Body of pancreas (tissue), 4 donors: Measurements from ENCODE around the gene ANTXR1. TPM values are rescaled to one million over a fixed set of nuclear protein-coding genes. Genes with fewer than 3 reads are reported as not detected.

Source experiments
- ATAC-seq: fragments of 150-250 bp; one replicate; pipeline ENCODE4 v1.9.1; 2016
- DNase-seq, 4 donors: peaks; one replicate each; pipeline ENCODE4 v3.0.0-alpha.2; 2019
- H3K27ac ChIP-seq, 4 donors: fragments of 200-600 bp; sonication (generic); 1 replicate in 3 of 4; 2 replicates in 1 of 4; pipeline versions ENCODE4 v1.5.1 to v1.6.1; 2016 to 2019; ENCODE audit warnings: mild to moderate bottlenecking in 1 of 4, mixed read lengths in 1 of 4, moderate library complexity in 1 of 4
- H3K27me3 ChIP-seq, 2 donors: fragments of 200-600 bp; sonication (generic); one replicate each; pipeline ENCODE4 v1.6.0; 2016; ENCODE audit warnings: mild to moderate bottlenecking in 1 of 2
- H3K36me3 ChIP-seq, 2 donors: fragments of 200-600 bp; sonication (generic); replicated peaks in 1 of 2; 2 replicates each; pipeline ENCODE4 v1.5.1; 2016; ENCODE audit warnings: low read depth in 2 of 2; ENCODE audit not compliant: insufficient read depth in 1 of 2
- H3K4me1 ChIP-seq: fragments of 200-600 bp; sonication (generic); one replicate; pipeline ENCODE4 v1.6.0; 2016
- H3K4me3 ChIP-seq, 2 donors: fragments of 200-600 bp; sonication (generic); 1 replicate in 1 of 2; 2 replicates in 1 of 2; pipeline ENCODE4 v1.5.1; 2016 to 2019
- H3K9me3 ChIP-seq, 3 donors: fragments of 200-600 bp; sonication (generic); 1 replicate in 2 of 3; 2 replicates in 1 of 3; pipeline ENCODE4 v1.5.1; 2016
- CTCF ChIP-seq, 7 experiments: fragments of 450-650 bp in 4 of 7; fragments of 200-600 bp in 3 of 7; sonication (generic) in 3 of 7; IDR thresholded peaks; one replicate each; pipeline ENCODE4 v1.5.1; 2016 to 2019; ENCODE audit warnings: antibody characterized with exemption in 7 of 7
- POLR2A ChIP-seq, 3 donors: fragments of 450-650 bp; IDR thresholded peaks; one replicate each; pipeline ENCODE4 v1.6.1; 2016; ENCODE audit warnings: antibody characterized with exemption in 3 of 3, mild to moderate bottlenecking in 2 of 3
- WGBS, 2 donors: methylation state at CpG; one replicate each; pipeline ENCODE4 v1.1.5; 2017; 5-methylcytosine and 5-hydroxymethylcytosine counted together
- intact Hi-C: fragments of 100-400 bp; cut with DNase I; formaldehyde crosslinking; loops from one replicate; pipeline ENCODE4 v1.15.1; 2023
- total RNA-seq, 2 donors: library from RNA; depleted of rRNA; stranded (reverse); fragments of >200 nt; gene quantifications; one replicate each; pipeline ENCODE4 v1.1.0, GENCODE V29; 2016

ANTXR1 gene
- total RNA-seq, 2 donors from 2014 or later: 9.3 to 11.2 TPM

GRCh38 chr2:69175790-69176715 is 163.1 kb downstream of the ANTXR1 start:
- H3K36me3 ChIP-seq: no peaks in the 10 kb centered on the region
- DNase-seq: no peak
- H3K4me1 ChIP-seq: no peaks in the 10 kb centered on the region
- TF ChIP-seq POLR2A (IDR thresholded peaks at IDR 0.05): no peak
- no peak for TF ChIP-seq CTCF (IDR thresholded peaks at IDR 0.05)
- no peaks in the 10 kb centered on the region for H3K9me3 ChIP-seq
- intact Hi-C loops: no loop called here
- H3K4me3 ChIP-seq: no peak overlapping the region
- no peak for ATAC-seq
- H3K27me3 ChIP-seq: no peaks in the 10 kb centered on the region
- H3K27ac ChIP-seq: no peak overlapping the region
- whole genome bisulfite sequencing, 2 donors: 71 to 80% methylated on average over 7 of the region's 7 CpGs

- DNase-seq: peak; percentile 15 to 72 (median 21)
- no peak for TF ChIP-seq CTCF (IDR thresholded peaks at IDR 0.05)
- TF ChIP-seq POLR2A (IDR thresholded peaks at IDR 0.05): no peak
- H3K27me3 ChIP-seq: no peaks in the 10 kb centered on the region
- no peaks in the 10 kb centered on the region for H3K36me3 ChIP-seq
- H3K9me3 ChIP-seq: no peaks in the 10 kb centered on the region
- H3K4me1 ChIP-seq: no peaks in the 10 kb centered on the region
- H3K4me3 ChIP-seq: no peak overlapping the region
- 57 to 75% methylated on average over 16 of the region's 16 CpGs for WGBS, 2 donors
- peak; percentile 37 for ATAC-seq
- intact Hi-C loops: no loop called here
- H3K27ac ChIP-seq: peak overlapping the region in 2 of 4 donors; percentile 59 to 72
Measured at GRCh38 chr2:69177063-69177771, 164.2 kb downstream of the ANTXR1 start.

- Histone ChIP-seq H3K27ac (peak overlapping the region in 2 of 4 donors; percentile 59 to 72), H3K36me3 (no peaks in the 10 kb centered on the region), H3K27me3 (no peaks in the 10 kb centered on the region), H3K4me3 (no peak overlapping the region), H3K4me1 (no peaks in the 10 kb centered on the region), H3K9me3 (no peaks in the 10 kb centered on the region)
- peak; percentile 67 for ATAC-seq
- TF ChIP-seq CTCF (IDR thresholded peaks at IDR 0.05) (no peak), POLR2A (IDR thresholded peaks at IDR 0.05) (peak in 1 of 3 donors; percentile 39)
- intact Hi-C loops: no loop called here
- 29 to 44% methylated on average over 19 to 20 of the region's 20 CpGs for WGBS, 2 donors
- peak; percentile 53 to 84 (median 64) for DNase-seq
Measured at GRCh38 chr2:69177785-69178636, 165.0 kb downstream of the ANTXR1 start.

DNA sequence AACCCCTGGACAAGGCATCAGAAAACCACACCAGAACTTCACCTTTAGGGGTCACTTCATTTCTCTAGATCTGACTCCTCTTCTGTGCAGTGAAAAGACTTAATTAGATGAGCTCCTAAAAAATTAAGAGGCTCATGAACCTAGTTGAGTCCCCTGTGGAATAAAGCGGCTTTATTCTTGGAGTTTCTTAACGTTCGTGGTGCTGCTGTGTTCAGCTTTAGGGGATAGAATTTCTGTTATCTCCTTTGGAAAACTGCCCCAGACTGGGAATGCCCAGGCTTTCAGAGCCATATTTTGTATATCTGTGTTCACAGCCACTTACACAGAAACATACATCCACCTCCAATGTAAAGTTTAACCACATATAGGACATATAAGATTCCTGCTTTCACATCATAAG is 165.8 kb downstream of the ANTXR1 start:
- H3K9me3 ChIP-seq: no peaks in the 10 kb centered on the region
- no peak for TF ChIP-seq CTCF (IDR thresholded peaks at IDR 0.05)
- no peak for TF ChIP-seq POLR2A (IDR thresholded peaks at IDR 0.05)
- intact Hi-C loops: no loop called here
- no peak overlapping the region for H3K4me3 ChIP-seq
- ATAC-seq: no peak
- no peaks in the 10 kb centered on the region for H3K27me3 ChIP-seq
- no peak overlapping the region for H3K27ac ChIP-seq
- DNase-seq: no peak
- H3K4me1 ChIP-seq: no peaks in the 10 kb centered on the region
- WGBS, 2 donors: 82 to 83% methylated on average over 3 of the region's 3 CpGs
- no peaks in the 10 kb centered on the region for H3K36me3 ChIP-seq
